GM21723 (cell line): Measurements from ENCODE around the gene ITGB6.
"Not testable (repeated sequence)": the region's sequence is repeated elsewhere in the genome, so short reads cannot be mapped to it uniquely, and the experiment has no call there.

Experiments used
- ATAC-seq: cut with Tn5 transposase; IDR thresholded peaks from one replicate; pipeline ENCODE4 v1.9.1; 2021; ENCODE audit warnings: mild to moderate bottlenecking, moderate library complexity; ENCODE audit not compliant: unreplicated experiment

The ITGB6 gene

GRCh38 chr2:160141419-160141818 lies 58.7 kb downstream of the ITGB6 start:
- ATAC-seq: no peak

DNA sequence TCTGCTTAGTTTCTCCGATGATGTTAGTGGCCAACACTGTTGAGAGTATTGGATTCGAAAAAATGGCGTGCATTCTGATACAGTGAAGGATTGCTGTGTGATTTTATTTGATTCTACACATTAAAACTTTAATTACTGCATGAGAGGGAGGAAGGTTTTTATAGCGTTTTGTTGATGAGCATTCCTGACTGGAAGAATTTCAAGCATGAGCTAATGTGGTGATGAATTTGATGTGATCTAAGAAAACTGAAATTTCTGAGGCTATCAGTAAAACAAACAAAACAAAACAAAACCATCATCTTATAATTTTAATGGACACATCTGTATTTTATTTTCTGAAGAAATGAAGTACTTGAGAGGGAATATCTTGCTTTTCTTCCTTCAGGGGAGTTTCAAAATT lies 59.6 kb downstream of the ITGB6 start:
- ATAC-seq: no peak

DNA sequence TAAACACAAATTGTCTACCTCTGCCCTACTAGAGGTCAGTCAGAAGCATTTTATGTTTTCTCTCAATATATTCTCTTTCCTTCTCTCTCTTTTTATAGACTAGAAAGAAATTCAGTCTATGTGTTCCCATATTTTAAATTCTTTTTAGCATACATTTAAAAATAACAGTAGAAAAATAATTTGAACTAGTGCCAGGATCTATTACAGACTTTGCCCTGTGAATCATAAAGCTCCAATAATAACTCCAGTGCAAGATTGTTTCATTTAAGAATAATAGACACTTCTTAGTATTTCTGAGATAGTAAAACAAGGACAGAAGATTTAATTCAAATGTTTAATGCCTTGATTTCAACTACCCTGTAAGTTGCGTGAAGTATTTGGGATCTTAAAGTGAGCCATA lies 60.1 kb downstream of the ITGB6 start:
- ATAC-seq: no peak

- ATAC-seq: no peak
Measured at GRCh38 chr2:160139350-160139749, 60.7 kb downstream of the ITGB6 start.

- no peak for ATAC-seq
Measured at GRCh38 chr2:160138406-160138805, 61.7 kb downstream of the ITGB6 start.

DNA sequence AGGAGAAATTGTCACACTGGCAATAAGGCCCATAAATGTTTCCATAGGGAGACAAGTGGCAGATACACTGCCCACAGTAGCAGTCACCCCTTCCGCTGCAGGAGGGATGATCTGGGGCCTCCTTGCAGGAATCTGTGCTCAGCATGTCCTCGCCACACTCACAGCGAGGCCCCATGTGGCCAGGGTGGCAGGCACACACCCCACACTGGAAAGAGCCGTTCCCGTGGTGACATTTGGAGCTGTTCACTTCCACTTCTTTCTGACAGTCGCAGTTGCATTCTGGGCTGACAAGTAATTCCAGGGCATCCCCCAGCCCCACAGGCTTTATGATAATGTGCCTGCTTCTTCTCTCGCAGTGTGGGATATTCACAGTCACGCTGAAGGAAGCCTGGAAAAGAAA lies 62.6 kb downstream of the ITGB6 start:
- ATAC-seq: no peak

DNA sequence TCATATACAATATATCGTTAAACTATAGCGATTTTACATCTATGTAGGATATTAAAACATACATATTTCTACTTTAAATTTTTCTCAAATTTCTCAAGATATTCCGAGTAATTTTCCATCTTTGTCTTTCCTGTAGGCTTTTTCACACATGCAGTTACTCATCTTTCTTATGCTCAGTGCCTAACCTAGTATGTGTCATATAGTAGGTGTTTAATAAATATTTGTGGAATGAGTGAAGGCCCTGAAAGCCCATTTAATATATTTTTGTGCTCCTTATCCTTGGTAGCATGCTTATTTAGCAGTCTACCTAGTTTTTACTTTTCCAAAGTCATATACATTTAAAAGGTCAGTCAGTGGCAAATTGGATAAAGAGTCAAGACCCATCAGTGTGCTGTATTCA lies 67.3 kb downstream of the ITGB6 start:
- ATAC-seq: no peak

DNA sequence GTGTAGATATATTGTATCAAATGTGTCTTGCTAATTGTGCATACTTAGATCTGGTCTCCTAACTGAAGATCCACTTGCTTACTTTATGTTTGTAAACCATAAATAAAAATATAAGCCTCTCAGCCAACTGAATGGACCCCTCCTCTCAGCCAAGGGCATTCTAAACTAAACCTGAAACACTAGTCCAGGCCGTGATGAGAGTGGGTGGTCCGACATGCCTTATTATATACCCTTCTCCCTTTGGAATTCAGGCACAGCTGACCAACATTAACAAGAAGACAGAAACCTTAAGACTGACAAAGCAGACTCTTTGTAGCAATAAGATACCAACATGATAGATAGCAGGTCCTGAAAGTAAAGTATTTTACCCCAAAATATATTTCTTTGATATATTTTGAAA lies 73.3 kb downstream of the ITGB6 start:
- no peak for ATAC-seq

DNA sequence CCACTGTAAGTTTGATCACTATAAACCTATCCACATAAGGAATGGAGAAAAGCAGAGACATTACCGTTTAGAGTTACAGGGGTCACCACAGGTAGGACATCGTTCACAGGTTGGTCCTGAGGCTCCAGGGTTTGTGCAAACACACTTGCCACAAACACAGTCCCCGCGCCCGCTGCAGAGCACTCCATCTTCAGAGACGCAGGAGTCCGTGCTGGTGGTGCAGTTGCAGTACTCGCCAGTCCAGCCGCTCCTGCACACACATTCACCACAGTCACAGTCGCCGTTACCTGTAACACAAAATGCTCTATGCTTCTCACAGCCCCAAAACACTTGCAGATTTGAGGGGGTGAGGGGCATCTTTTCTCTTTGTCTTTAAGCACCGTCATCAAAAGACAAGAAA lies 73.8 kb downstream of the ITGB6 start:
- no peak for ATAC-seq

GRCh38 chr2:160125828-160126227 lies 74.2 kb downstream of the ITGB6 start:
- no peak for ATAC-seq

DNA sequence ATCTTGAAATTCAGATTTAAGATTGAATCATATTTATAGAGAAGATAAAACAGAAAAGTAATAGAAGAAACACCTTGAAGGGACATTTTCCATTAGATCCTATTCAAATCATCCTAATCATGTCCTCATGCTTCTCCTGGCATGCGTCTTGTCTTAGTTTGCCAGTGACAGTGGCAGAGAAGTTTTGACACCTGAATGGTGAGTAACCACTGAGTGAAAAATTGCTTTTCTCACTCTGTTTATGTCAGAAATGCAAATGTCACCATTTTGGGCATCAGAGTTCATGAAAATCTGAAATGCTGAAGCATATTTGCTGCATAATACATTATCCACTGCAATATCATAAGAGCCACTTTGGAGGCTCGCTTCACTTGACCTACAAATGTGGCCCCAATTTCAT lies 74.7 kb downstream of the ITGB6 start:
- no peak for ATAC-seq

GRCh38 chr2:160124571-160124970 lies 75.5 kb downstream of the ITGB6 start:
- no peak for ATAC-seq

DNA sequence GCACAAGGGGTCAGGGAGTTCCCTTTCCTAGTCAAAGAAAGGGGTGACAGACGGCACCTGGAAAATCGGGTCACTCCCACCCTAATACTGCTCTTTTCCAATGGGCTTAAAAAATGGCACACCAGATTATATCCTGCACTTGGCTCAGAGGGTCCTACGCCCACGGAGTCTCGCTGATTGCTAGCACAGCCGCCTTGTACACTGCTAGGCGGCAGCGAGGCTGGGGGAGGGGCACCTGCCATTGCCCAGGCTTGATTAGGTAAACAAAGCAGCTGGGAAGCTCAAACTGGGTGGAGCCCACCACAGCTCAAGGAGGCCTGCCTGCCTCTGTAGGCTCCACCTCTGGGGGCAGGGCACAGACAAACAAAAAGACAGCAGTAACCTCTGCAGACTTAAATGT lies 85.4 kb downstream of the ITGB6 start:
- not testable (repeated sequence) for ATAC-seq

DNA sequence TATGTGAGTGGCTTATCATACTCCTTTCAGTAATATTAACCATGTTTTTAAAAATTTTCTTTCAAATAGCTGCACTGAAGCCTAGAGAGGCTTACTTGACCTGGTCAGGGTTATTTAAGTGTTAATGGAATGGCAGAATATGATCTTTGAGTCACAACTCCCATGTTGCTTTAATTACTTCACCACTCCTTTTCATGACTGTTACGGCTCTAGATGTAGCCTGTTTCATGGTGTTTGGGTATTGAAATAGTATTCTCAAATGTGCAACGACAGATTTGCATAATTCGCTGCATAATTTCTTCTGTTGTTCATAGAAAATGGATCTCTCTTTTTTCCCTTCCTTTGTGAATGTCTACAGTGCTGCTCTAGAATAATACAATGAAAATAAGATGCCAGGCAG lies 86.1 kb downstream of the ITGB6 start:
- ATAC-seq: no peak

DNA sequence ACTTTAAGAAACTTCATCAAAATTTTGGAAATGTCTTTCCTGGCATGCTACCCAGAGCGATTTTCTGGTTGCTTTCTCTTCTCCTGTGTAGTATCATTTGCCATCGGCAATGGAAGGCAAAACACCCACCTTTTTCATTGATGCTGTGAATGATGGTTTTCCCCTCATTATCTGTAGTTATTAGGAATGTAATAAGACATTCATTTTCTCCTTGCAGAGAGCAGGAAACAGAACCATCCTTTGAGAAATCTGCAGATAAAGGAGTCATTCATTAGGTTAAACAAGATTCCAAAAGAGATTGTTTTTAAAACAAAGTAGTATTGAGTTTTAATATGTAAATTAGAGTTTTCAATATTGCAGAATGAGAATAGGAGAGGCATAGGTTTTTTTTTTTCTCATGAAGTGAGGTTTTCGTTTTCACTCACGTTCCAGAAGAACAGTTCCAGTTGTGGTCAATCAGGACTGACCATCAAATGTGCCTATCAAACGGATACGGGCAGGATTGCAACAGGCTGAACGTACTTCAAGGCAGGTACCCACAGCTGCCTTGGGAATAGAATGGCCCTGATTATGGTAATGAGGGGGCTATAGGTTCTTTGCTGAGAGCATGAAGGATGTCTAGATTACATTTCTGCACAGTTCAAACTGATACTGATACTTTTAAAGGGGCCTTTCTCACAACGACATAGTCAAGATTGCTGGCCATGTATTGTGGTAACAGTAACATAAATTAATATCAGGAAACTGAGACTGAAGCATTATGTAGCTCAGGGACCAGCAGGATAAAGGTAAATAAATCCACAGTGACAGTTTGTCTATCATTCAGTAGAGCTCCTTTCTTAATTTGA lies 87.9 kb downstream of the ITGB6 start:
- peak; percentile 70 for ATAC-seq

DNA sequence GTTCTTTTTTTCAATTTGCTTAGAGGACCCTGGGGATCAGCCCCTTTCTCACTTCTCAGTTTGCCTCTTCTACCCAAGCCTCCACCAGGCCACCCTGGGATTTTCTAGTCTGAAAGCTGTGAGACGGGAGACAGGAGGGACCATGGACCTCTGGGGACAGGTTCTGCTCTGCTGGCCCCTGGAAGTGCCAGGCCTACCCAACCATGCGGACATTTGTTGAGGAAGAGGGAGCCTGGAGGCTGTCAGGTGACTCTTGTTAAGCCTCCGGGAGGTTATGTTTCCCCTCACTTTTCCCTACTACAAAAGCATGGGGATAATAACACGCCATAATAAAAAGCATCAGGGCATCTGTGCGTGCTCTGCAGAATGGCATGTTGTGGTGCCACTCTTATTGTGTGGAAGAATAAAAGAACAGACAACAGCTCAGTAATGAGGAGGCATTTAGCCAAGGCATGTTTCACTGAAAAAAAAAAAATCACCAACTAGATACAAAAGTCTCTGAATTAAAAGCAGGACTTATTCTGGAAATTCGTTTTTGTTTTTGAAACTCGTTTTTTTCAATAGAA lies 89.3 kb downstream of the ITGB6 start:
- no peak for ATAC-seq

DNA sequence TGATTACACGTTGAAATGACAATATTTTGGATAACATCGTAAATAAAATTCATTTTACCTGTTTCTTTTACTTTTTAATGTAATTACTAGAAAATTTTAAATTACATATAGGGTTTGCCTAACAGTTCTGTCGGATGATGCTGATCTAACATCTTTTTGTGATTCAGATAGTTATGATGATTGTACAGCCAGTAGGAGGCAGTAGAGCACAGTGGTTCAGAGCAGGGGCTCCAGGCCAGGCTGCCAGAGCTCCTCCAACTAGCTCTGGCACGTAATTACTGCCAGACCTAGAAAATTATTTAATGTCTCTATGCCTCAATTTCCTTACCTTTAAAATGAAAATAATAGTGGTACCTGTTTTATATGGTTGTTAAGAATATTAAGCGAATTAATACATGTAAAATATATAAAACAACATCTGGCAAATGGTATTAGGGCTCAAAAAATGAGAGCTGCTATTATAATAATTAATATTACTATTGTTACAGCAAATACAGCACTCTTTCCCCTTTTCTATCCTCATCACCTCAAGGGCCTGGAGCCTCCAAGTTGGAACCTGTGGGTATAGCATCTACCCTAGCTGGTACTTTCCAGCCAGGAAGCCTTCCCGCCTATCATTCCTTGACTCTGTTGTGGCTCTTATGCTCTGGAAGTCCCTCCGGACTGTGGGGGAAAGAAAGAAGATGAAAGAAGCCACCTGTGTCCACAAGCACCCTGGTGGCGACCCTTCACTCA lies 90.0 kb downstream of the ITGB6 start:
- ATAC-seq: peak; percentile 84

GRCh38 chr2:160109243-160109642 lies 90.8 kb downstream of the ITGB6 start:
- no peak for ATAC-seq

GRCh38 chr2:160108646-160109045 lies 91.4 kb downstream of the ITGB6 start:
- no peak for ATAC-seq

DNA sequence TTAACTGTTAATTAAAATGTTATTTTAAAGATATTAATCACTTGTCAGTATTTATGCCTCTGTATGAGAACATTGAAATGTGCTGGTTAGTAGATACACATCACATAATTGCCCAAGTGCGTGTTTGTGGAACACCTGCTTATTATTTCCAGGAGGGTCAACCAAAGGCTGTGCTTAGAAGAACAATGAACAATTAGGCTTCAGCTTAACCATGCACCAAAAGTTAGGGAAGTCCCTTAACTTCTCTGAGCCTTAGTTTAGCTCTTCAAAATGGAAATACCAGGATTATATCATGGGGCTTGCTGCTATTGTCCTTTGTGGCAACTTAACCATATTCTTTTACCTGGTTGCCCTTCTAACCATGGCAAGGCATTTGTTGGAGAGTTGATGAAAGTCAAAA lies 94.7 kb downstream of the ITGB6 start:
- ATAC-seq: no peak

DNA sequence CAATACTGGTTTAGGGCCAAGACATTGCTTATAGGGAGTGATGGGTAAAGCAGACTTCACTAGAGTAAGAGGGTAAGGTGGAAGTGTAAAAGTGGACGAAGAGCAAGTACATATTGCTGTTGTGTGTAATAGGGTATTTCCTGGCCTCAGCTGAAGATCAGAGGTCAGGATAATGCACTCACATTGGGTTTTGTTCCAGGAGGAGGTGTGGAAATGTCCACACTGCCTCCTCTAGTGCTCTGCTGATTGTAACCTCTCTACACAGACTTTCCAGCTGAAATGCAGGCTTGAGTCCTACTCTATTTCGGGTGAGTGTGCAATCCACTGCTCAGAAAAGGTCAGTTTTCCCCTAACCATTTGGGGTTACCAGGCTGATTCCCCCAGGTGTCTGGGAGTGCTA lies 96.0 kb downstream of the ITGB6 start:
- ATAC-seq: no peak

GRCh38 chr2:160097326-160097725 lies 102.7 kb downstream of the ITGB6 start:
- no peak for ATAC-seq
